ENCODE results near the gene GPC6. TPM values are rescaled to one million over a fixed set of nuclear protein-coding genes. Genes with fewer than 3 reads are reported as not detected.

Gene GPC6
- total RNA-seq, 1 donor from 2014 or later = 50.3 TPM

DNA sequence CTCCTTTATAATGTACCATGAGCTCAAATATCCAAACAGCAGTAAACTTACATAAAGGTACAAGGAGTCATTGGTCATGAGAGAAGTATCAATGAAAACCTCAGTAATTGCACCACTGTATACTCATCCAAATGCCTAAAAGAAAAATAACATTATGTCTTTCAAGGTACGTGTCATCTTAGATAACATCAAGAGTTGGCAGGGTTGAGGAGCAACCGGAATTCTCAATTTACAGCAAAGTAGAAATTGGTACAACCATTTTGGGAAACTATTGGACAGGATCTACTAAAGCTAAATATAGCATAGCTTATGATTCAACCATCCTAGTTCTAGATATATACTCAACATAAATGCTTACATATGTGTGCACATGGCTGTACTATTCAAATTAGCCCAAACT, 502.8 kb downstream of the GPC6 start:
- peaks cover 3% of the 10 kb centered on the region for H3K9me3 Mint-ChIP-seq (ENCODE audit: low read depth)
- H3K27me3 Mint-ChIP-seq = no peaks in the 10 kb centered on the region
- DNase-seq (ENCODE audit: low spot score, unreplicated experiment) = no peak
- TF ChIP-seq, protein P1, sequence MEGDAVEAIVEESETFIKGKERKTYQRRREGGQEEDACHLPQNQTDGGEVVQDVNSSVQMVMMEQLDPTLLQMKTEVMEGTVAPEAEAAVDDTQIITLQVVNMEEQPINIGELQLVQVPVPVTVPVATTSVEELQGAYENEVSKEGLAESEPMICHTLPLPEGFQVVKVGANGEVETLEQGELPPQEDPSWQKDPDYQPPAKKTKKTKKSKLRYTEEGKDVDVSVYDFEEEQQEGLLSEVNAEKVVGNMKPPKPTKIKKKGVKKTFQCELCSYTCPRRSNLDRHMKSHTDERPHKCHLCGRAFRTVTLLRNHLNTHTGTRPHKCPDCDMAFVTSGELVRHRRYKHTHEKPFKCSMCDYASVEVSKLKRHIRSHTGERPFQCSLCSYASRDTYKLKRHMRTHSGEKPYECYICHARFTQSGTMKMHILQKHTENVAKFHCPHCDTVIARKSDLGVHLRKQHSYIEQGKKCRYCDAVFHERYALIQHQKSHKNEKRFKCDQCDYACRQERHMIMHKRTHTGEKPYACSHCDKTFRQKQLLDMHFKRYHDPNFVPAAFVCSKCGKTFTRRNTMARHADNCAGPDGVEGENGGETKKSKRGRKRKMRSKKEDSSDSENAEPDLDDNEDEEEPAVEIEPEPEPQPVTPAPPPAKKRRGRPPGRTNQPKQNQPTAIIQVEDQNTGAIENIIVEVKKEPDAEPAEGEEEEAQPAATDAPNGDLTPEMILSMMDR (IDR thresholded peaks at IDR 0.05; ENCODE audit: unreplicated experiment) = no peak
- H3K4me3 Mint-ChIP-seq (ENCODE audit: low read depth) = no peak overlapping the region
- H3K27ac Mint-ChIP-seq = no peak overlapping the region
- no peaks in the 10 kb centered on the region for H3K36me3 Mint-ChIP-seq (ENCODE audit: insufficient read depth)
- peaks cover 3% of the 10 kb centered on the region for H3K4me1 Mint-ChIP-seq (ENCODE audit: low read depth)

DNA sequence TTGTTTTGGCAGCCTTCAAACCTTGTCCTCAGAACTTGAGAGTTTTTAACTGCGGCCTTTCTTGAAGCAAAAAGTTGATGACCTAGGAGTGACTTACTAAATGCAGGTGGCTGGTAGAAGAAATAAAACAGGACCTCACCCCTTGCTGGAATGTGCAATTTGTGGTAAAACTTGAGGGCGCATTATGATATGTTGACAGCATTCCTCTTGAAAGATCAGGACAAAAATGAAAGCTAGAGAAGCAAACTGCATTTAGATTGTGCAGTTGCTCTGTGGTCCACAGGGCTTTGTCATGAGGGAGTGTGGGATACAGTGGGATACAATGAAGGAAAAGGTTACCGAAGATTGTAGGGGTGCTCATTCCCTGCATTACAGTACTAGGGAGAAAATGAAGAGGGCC, 504.2 kb downstream of the GPC6 start:
- Mint-ChIP-seq H3K4me3 (ENCODE audit: low read depth) (no peak overlapping the region), H3K27ac (no peak overlapping the region), H3K36me3 (ENCODE audit: insufficient read depth) (no peaks in the 10 kb centered on the region), H3K9me3 (ENCODE audit: low read depth) (peaks cover 3% of the 10 kb centered on the region), H3K27me3 (no peaks in the 10 kb centered on the region), H3K4me1 (ENCODE audit: low read depth) (peaks cover 3% of the 10 kb centered on the region)
- TF ChIP-seq, protein P1 (IDR thresholded peaks at IDR 0.05; ENCODE audit: unreplicated experiment) = no peak
- DNase-seq (ENCODE audit: low spot score, unreplicated experiment) = no peak

DNA sequence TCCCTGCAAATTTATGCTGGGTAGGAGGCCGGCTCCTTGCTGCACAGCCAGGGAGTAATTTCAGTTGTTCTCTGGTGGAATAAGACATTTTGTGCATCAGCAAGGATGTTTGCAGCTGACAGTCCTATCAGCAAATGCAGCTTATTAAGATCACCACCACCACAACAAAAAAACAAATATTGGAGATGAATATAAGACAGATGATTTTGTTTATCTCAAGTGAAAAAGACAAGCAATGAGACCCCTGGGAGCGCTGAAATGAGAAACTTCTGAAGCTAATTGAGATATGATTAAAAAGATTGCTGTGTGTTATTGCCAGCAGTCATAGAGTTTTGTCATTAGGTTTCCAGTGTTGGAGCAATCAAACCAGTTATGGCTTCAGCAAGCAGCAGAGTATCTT, 505.6 kb downstream of the GPC6 start:
- no peaks in the 10 kb centered on the region for H3K36me3 Mint-ChIP-seq (ENCODE audit: insufficient read depth)
- H3K9me3 Mint-ChIP-seq (ENCODE audit: low read depth) = peaks cover 3% of the 10 kb centered on the region
- no peaks in the 10 kb centered on the region for H3K27me3 Mint-ChIP-seq
- H3K4me1 Mint-ChIP-seq (ENCODE audit: low read depth) = no peaks in the 10 kb centered on the region
- no peak overlapping the region for H3K4me3 Mint-ChIP-seq (ENCODE audit: low read depth)
- DNase-seq (ENCODE audit: low spot score, unreplicated experiment) = no peak
- TF ChIP-seq, protein P1 (IDR thresholded peaks at IDR 0.05; ENCODE audit: unreplicated experiment) = no peak
- H3K27ac Mint-ChIP-seq = no peak overlapping the region

DNA sequence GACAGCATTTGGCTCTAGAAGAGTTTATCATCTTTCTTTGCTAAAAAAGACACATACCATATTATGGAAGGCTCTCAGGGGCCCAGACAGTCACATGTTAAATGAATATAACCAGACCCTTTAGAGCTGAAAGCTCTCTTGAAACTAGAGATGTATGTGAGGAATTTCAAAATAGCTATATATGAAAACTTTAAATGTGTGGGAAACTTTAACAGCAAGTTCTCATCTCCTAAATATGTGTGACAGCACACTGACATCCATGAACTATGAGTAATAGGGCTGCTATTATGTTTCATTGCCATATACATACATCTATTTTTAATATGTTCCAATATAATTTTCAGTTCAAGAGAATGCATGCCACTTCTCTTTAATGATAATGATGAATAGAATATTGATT, 509.5 kb downstream of the GPC6 start:
- no peak overlapping the region for H3K27ac Mint-ChIP-seq
- H3K27me3 Mint-ChIP-seq = no peaks in the 10 kb centered on the region
- no peak overlapping the region for H3K4me3 Mint-ChIP-seq (ENCODE audit: low read depth)
- TF ChIP-seq, protein P1 (IDR thresholded peaks at IDR 0.05; ENCODE audit: unreplicated experiment) = no peak
- no peak for DNase-seq (ENCODE audit: low spot score, unreplicated experiment)
- no peaks in the 10 kb centered on the region for H3K36me3 Mint-ChIP-seq (ENCODE audit: insufficient read depth)
- H3K4me1 Mint-ChIP-seq (ENCODE audit: low read depth) = peaks cover 6% of the 10 kb centered on the region
- peaks cover 3% of the 10 kb centered on the region for H3K9me3 Mint-ChIP-seq (ENCODE audit: low read depth)

DNA sequence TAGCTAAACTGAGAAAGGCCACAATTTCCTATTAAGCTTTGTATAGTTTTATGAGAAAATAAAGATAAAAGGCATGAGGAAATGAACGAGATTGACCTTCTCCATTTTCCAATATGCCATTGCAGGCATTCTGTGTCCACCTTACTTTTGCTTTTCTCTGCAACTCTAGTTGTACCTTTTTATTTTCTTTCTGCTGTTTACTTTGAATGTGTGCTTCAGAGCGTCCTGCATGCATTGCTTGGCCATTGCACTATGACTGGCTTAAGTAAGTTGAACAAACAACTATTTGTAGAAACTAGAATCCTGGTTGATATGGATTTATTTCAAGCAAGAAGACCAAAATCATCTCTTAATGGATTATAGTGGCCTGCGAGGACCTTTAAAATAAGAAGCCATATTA, 510.3 kb downstream of the GPC6 start:
- TF ChIP-seq, protein P1 (IDR thresholded peaks at IDR 0.05; ENCODE audit: unreplicated experiment) = no peak
- Mint-ChIP-seq H3K9me3 (ENCODE audit: low read depth) (peaks cover 7% of the 10 kb centered on the region), H3K4me1 (ENCODE audit: low read depth) (peaks cover 6% of the 10 kb centered on the region), H3K36me3 (ENCODE audit: insufficient read depth) (no peaks in the 10 kb centered on the region), H3K4me3 (ENCODE audit: low read depth) (no peak overlapping the region), H3K27ac (no peak overlapping the region), H3K27me3 (no peaks in the 10 kb centered on the region)
- no peak for DNase-seq (ENCODE audit: low spot score, unreplicated experiment)

Measured in progenitor cell of endocrine pancreas (in vitro differentiated cells).